NCI-H2196 (cell line): ENCODE measurements around the gene MGMT.

Source experiments
- DNase-seq: peaks from one replicate; lab custom pipeline; 2025; ENCODE audit not compliant: unreplicated experiment; lab: John Stamatoyannopoulos, UW

The MGMT gene

DNA sequence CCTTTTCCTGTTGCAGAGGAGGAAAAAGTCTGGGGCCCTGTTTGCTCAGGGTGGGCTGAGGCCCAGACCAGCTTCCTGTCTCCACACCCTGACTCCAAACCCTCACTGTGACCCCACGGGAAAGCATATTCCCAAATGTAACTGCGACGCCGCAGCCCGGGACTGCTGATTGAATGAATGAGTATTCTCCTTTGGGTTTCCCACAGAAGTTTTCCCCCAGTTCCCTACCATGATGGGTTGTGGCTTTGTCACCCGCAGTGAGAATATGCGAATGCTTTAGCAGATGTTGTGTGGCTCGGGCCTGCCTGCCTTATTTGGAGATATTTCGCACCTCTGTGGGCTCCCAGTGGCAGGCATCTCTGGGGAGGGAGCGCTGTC is 50.6 kb downstream of the MGMT start:
- no peak for DNase-seq

DNA sequence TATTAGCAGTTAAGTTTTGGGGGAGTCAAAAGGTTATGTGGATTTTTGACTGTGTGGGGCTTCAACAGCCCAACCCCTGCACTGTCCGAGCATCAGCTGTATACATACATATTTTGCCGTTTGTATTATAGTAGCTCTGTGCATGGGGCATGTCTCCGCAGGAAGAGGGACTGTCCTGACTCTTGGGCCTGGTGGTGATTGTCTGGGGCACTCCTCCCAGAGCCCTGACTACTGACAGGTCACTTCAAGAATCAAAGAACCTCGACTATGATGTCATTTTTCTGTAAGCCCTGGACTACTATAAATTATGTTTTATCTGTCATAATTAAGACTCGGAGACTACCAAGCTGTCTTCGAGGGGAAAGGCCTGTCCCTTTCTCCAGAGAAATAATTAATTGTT is 51.8 kb downstream of the MGMT start:
- no peak for DNase-seq

DNA sequence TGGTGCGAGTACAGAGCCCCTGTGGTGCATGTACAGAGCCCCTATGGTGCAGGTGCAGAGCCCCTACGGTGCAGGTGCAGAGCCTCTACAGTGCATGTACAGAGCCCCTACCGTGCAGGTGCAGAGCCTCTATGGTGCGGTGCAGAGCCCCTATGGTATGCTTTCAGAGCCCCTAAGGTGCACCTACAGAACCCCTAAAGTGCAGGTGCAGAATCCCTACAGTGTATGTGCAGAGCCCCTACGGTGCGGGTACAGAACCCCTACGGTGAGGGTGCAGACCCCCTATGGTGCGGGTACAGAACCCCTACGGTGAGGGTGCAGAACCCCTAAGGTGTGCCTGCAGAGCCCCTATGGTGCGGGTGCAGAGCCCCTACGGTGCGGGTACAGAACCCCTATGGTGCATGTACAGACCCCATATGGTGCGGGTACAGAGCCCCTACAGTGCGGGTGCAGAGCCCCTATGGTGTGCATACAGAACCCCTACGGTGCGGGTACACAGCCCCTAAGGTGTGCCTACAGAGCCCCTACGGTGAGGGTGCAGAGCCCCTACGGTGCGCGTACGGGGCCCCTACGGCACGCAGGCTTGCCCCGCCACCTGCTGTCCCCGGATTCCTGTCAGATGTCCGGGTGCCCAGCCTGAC is 53.5 kb downstream of the MGMT start:
- DNase-seq = no peak

DNA sequence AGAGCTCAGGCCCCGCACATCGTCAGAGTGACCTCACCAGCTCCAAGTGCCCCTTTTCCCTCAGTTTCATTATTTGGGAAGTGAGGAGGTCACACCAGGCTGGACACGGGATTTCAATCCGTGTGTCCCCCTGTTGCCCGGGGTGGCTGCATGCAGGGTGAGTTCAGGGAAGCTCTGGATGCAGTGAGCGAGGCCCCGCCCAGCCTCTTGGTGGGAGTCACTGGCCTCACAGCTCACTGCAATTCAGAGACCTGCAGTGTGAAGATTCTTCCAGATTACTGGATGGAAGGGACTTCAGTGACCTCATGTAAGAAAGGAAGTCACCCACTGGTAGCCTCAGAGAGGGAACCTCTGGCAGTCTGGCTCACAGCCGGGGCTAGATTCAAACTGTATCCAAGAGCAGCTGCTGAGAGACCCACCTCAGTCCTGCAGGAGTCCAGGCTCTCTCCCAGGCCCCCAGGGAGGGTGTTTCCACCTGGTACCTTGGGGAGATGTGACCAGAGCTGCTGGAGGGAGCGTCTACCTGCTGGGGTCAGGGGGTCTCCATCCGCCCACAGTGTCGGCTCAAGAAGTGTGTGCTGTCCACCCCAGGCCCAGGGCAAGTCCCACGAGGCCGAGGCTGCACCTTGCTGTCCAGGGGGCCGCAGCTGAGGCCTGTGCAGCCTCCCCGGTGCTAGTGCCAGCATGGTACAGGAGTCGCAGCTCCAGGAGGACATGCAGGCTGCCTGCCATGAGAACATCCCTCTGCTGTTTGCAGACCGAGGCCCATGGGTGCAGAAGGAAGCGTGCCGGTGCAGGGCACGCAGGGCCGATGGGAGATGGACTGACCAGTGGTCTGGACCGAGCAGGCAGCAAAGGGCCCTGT is 54.4 kb downstream of the MGMT start:
- DNase-seq = no peak

DNA sequence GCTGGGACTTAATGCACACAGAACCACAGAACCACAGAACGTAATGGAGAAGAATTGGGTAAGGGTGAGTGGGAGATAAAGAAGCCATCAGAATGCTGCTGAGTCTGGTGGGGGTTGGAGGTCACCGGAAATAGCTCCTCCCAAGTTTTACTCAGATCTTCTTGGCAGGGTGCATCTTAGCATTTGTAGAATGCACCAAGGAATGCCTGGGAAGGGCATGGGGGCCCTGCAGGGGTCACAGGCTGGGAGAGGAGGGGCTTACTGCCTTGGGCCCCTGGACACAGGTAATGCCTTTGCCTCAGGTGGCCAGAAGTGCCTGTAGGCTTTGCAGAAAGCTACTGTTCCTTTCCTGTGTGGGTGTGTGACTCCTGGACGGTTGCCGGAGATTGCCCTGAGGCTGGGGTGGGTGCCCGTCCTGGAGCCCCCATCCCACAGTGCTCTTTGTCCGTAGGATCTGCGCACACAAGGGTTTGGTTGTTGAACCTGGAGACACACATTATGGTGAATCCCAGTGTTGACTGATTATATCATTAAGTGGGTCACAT is 55.1 kb downstream of the MGMT start:
- no peak for DNase-seq

DNA sequence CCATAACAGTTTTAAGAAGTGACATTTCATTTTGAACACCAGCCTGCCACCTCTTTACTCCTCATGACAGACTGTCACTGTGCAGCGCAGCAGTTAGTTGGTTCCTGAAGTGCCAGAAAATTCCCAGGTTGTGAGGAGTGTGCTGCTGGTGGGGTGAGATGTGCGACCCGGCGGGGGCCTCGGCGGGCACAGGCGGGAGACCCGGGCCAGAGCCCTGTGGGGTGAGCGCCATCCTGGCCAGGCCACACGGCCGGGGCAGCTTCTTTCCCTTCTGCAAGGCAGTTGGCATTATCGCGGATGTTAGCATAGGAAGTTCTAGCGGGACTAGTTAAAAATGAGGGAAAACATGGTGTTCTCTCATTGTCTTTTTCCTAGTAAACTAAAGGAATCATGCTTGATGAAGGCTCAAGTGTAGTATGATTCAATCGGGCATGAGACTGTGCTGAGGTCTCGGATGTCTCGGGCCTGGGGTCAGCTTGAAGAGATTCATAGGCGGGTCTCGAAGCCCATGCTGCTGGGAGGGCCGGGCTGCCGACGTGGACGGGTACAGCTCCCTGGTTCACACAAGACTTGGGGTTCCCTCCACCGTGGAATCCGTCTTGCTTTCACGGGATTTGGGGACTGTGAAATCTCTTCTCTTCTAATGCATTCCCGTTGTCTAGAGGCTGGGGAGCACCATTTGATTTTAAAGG is 56.1 kb downstream of the MGMT start:
- no peak for DNase-seq

DNA sequence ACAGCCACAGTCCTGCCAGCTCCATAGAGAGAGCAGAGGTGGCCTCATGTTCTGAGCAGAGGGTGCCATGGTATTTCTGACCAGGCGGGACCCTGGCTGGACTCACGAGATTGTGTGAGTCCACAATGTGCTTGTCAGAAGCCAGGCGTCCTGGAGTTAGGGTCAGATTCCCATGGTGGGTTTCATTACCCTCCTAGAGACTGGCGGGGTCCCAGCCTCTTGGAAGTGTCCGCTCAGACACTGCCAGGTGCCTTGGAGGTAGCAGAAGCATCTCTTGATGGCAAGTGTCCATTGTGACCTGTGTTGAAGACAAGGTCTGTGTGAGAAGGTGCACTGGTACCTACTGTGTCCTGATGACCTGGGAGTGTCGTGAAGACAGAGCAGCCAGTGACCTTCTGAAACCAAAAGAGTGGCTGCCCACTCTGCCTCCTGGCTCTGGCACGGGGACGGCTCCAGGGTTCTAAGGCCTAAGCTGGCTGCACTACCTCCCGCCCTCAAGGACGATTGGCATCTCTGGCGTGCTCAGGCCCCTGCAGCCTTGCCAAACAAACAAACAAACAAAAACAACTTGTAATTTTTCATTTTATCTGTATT is 56.8 kb downstream of the MGMT start:
- no peak for DNase-seq

DNA sequence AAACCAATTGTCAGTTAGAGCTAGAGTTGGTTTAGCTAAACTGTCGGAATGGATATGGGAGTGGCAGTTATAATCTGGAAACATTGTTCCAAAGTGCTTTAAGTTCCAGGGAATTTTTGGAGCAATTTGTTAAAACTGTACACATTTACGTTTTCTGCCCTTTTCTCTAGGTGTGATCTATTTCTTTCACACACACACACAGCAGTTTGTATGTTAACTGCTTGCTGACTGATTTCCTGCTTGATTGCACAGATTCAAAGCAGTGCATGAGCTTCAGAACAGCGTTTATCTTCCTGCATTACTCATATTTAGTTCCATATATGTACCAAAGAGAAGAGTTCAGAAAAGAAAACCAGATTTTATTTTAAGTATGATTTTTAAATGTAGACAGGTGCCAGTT is 57.9 kb downstream of the MGMT start:
- DNase-seq = no peak

DNA sequence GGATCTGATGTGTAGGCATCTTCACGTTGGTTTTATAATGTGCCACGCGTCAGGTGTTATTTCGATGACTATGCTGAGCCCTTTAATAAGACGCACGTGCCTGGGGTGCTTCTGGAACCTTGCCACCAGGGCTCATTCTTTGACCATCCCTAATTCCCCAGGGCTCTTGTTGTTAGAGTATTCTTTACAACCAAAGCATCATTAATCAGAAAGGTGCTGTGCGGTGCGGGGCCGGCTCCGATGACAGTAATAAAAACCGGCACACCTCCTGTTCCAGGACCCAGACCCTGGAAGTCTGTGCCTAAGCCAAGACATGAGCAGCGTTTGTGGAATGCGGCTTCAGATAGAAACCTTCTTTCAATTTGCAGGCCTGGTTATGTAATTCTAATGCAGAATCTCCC is 58.4 kb downstream of the MGMT start:
- no peak for DNase-seq

DNA sequence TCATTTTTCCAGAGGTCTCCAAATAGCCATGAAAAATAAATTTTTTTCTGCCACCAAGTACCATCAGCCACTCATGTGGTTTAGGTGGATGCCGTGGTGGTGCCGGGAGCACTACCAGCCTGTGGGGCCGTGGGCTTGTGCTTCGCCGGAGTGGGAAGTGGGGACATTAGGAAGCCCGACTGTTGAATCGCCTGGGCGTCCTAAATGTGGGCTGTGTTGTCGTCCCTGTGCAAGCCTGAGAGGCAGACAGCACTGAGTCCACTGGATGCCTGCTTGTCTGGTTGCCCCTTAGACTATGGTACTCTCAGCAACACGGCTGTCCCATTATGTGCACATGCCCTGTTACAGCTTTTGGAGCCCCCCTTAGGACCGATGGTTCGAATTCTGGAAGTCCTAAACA is 59.9 kb downstream of the MGMT start:
- DNase-seq = no peak

DNA sequence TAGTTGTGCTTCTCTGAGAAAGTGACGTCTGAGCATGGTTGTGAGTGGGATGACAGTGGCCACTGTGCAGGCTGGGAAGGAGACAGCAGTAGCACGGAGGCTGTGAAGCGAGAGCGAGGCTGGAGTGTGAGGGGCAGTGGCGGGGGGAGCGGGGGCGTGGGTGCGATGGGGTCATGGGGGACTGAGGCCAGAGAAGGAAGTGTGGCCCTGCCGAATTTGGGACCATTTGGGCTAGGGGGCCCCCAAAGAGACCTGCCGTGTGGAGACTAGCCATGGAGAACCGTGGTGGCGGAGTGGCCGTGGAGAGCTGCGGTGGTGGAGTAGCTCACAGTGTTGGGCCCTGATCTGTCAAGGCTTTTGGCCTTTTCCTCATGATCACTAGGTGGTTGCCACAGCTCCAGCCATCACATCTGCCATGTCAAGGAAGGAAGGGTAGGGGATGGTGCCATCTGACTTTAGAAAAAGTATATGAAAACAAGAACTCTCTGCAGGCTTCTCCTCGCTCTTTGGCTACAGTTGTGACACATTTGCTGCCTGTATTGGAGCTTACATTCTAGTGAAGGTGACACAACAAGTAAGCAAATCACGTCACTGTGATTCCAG is 61.4 kb downstream of the MGMT start:
- no peak for DNase-seq

DNA sequence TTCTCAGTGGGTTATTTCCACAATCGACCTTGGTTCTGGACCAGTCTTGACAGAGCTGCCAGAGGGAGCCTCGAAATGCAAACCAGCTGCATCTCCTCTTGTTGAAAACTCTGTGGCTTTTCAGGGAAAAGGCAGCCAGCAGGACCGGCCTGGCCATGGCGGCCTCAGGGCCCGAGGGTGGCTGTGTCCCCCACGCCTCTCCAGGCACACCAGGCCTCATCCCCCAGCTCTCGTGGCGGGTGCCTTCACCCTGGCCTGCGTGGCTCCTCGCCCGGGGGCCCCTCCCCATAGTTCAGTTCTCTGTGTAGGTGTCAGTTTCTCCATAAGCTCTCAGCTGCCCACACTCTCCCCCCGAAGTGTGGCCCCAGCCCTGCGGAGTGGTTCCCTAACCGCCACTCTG is 63.5 kb downstream of the MGMT start:
- DNase-seq = no peak

DNA sequence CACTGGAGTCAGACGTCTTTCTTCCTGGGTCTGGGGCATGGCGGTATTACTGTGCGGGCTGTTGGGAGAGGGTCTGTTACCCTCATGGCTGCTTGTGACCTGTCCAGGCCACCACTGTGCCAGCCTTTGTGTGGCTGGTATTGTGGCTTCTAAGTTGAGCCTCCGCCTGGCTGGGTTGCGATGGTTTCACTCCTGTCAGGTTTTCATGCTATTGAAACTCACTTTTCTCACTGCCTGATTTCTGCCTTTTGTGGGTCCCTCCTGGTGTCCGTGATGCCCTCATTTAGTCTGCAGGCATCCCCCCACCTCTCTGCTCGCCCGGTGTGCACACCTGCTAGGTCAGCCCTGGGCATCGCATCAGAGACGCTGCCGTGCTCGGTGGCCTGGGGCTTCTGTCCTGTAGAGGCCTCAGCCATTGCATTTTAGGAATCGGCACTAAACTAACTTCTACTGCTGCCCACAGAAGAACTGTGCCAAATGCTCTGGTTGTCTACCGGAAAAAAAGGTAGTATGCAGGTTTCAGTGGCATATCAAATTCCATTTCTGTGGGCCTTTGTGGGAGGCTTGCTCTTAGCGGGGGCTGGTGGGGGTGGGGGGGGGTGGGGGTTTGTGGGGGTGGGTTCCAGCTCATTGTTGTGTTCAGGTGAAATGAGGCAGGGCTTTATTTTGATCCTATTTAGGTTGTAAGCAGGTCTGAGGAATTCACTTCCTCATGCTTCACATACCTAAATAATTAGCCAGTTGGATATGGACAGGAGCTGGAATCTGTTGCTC is 64.3 kb downstream of the MGMT start:
- DNase-seq = no peak

DNA sequence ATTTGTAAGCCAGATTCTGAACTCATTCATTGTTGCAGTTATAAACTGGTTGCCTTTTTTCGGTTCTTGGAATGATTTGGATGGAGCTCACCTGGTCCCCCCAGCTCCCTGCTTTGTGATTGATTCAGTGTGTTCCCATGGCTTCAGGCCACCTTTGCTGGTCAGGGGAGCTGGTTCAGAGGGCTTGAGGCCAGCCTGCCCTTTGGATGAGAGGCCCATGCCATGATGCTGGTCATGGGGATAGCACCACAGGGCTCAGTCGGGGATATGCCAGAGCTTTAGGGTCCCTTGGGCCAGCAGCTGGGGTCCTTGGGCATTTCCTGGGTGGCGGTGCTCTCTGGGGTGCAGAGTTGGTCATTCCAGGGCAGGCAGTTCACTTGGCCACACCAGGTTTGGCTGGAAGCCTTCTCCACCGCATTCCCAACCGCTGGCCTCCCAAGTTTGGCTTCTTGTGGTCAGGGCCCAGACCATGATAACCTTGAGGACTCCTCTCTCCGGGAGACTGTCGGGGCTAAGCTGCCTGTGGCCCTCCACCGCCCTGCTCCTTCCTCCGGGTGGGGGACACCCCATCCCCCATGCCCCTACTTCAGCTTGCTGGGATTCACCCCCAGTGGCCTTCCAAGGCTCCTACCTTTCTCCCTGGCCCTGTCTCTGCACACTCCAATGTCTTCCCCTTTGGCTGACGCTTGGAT is 65.1 kb downstream of the MGMT start:
- DNase-seq = no peak

DNA sequence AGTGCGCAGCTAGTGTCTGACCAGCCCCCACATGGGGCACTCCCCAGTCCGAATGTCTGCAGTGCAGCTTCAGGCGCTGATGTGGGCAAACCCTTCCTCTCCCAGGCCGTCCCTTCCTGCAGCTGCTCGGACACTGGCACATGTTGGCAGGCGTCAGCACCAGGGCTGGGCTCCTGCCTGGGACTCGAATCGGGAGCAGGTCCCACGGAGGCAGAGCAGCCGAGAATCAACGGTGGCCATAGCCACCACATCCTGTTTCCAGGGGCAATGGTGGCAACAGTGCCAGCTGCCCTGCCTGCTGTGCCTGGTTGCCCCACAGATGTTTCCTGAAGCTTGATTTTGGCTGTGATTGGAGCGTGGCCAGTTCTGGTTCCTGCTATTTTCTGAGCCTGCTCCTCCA is 65.8 kb downstream of the MGMT start:
- DNase-seq = no peak

DNA sequence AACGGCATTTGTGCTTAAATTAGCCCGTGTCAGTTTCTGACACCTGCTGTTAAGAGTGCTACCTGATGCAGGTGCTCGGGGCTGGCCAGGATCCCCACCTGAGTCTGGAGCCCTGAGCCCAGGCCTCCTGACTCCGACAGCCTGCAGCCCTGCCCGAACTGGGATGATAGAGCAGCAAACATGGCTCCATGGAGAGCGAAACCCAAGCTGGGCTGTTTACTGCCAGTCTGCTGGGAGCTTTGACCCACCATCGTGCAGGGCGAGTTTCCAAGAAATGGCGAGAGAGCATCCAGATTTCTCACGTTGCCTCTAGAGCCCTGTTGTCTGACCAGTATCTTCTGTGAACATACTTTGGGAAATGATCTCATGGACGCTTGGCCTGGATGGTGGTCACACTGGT is 66.2 kb downstream of the MGMT start:
- DNase-seq = no peak

DNA sequence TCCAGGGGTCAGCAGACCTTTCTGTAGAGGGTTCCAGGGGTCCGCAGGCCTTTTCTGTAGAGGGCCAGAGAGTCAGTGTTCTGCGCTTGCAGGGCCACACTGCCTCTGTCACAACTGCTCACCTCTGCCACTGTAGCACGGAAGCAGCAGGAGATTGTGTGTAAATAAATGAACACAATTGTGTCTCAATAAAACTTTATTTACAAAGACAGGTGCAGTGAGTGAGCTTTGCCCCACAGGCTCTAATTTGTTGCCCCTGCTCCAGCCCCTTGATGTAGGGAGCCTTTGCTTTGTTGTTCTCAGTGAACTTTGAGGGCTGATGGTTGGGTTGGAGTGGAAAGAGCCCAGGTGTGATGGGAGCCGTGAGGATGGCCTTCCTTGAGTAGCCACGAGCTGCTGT is 67.8 kb downstream of the MGMT start:
- DNase-seq = no peak

DNA sequence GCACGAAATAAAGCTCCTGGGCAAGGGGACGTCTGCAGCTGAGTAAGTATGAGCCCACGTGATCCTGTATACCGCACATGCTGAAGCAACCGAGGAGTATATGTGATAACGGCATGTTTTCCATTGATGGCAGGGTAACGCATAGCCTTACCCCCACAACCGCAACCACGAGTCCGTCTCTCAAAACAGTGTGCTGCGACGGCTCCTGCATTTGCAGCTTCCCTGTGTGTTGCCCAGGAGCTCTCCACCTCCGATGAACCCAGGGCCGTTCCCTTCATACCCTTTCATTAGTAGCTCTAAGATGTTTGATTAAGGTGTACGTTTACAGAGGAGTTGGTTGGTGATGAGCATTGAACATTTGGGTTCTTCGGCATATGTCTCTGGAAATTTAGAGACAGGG is 69.3 kb downstream of the MGMT start:
- no peak for DNase-seq

DNA sequence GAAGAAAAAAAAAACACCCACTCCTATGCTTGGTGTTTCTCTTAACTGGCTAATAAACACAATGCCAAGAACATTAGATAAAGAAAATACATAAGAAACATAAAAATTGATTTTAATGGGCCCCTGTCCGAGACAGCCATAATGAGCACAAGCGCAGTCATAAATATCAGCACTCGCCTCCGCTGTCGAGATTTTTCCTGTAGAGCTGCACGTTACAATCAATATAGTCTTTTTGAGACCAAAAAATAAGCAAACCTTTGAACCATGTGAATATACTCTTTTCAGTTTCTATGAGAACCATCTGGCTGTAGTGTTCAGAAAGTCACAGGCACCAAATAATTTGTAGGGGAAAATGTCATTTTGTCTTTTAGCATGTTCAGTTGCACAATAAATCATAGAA is 70.1 kb downstream of the MGMT start:
- DNase-seq = no peak

DNA sequence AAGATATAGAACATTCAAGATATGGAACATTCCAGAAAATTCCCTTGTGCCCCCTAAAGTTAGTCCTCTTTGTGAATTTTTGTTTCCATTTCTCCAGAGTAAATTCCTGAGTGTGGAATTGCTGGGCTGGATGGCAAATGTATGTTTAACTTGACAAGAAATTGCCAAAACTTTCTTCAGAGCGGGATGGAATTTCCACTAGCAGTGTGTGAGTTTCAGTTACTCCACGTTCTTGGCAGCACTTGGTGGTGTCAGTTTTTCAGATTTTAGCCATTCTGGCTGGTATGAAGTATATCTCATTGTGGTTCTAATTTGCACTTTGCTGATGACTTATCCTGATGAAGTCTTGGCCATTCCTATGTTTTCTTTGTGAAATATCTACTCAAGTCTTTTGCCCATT is 71.2 kb downstream of the MGMT start:
- DNase-seq = no peak
